H1 (cell line): ENCODE data around the gene LRRC4C. TPM values are rescaled to one million over a fixed set of nuclear protein-coding genes. Genes with fewer than 3 reads are reported as not detected.

ENCODE experiments used
- CTCF ChIA-PET: fragments of 300-600 bp; sonication (Branson Sonifier 250); formaldehyde crosslinking; loops from one replicate; lab custom pipeline; 2021; ENCODE audit not compliant: partially characterized antibody; lab: Charles Lee
- POLR2A ChIA-PET: fragments of 300-600 bp; sonication (Branson Sonifier 250); formaldehyde crosslinking; loops from one replicate; lab custom pipeline; 2021; ENCODE audit warnings: inconsistent platforms; ENCODE audit not compliant: partially characterized antibody; lab: Charles Lee
- DNase-seq, 2 experiments: peaks; one replicate each; pipeline versions ENCODE4 v3.0.0 to v3.0.0-alpha.2; 2010 to 2022; ENCODE audit warnings: low spot score in 2 of 2, low read depth in 1 of 2, mixed read lengths in 1 of 2
- FAIRE-seq: peaks from 2 replicates; lab custom pipeline; 2011; peaks lifted over from hg19 to GRCh38; lab: Jason Lieb, UNC
- H2AFZ ChIP-seq: 2 replicates; pipeline ENCODE4 v1.8.1; 2012; ENCODE audit warnings: low read length, inconsistent platforms
- H2AK5ac ChIP-seq: 2 replicates; pipeline ENCODE4 v1.6.1; 2013; ENCODE audit warnings: low read depth, low read length
- H2BK120ac ChIP-seq: replicated peaks from 2 replicates; pipeline ENCODE3; 2013; ENCODE audit warnings: low read depth, low read length, inconsistent platforms
- H2BK12ac ChIP-seq: 2 replicates; pipeline ENCODE4 v1.6.1; 2013; ENCODE audit warnings: low read depth, low read length
- H2BK15ac ChIP-seq: 2 replicates; pipeline ENCODE4 v1.6.1; 2013; ENCODE audit warnings: low read length
- H2BK20ac ChIP-seq: 2 replicates; pipeline ENCODE4 v1.6.1; 2013; ENCODE audit warnings: low read length
- H2BK5ac ChIP-seq: 2 replicates; pipeline ENCODE4 v1.6.1; 2013; ENCODE audit warnings: low read depth, low read length
- H3K14ac ChIP-seq: 2 replicates; pipeline ENCODE4 v1.6.1; 2013; ENCODE audit warnings: inconsistent platforms; ENCODE audit not compliant: insufficient read length
- H3K18ac ChIP-seq: 2 replicates; pipeline ENCODE4 v1.6.1; 2013; ENCODE audit warnings: low read length; ENCODE audit errors: extremely low read depth
- H3K23ac ChIP-seq: 2 replicates; pipeline ENCODE4 v1.6.1; 2013; ENCODE audit warnings: inconsistent platforms; ENCODE audit not compliant: insufficient read length
- H3K23me2 ChIP-seq: 2 replicates; pipeline ENCODE4 v1.6.1; 2013; ENCODE audit warnings: low read depth, low read length
- H3K27ac ChIP-seq: 2 replicates; pipeline ENCODE4 v1.6.1; 2011; ENCODE audit warnings: low read depth, low read length, inconsistent platforms
- H3K27me3 ChIP-seq, 4 experiments: replicated peaks in 1 of 4; 1 replicate in 1 of 4; 2 replicates in 3 of 4; pipeline versions ENCODE4 v1.6.1 to v1.8.1; 2011 to 2013; ENCODE audit warnings: low read length in 3 of 4, mild to moderate bottlenecking in 3 of 4, inconsistent platforms in 2 of 4, mixed read lengths in 2 of 4, moderate library complexity in 1 of 4; ENCODE audit not compliant: control insufficient read depth in 3 of 4, insufficient read depth in 3 of 4; ENCODE audit errors: extremely low read depth in 1 of 4
- H3K36me3 ChIP-seq, 4 experiments: 2 replicates each; pipeline versions ENCODE4 v1.6.1 to v1.8.1; 2011 to 2013; ENCODE audit warnings: mild to moderate bottlenecking in 4 of 4, low read length in 3 of 4, moderate library complexity in 2 of 4, control low read depth in 1 of 4, inconsistent platforms in 1 of 4; ENCODE audit not compliant: insufficient read depth in 4 of 4, control insufficient read depth in 2 of 4
- H3K4ac ChIP-seq: replicated peaks from 2 replicates; pipeline ENCODE3; 2013; ENCODE audit warnings: low read length, low read depth, mixed read lengths, inconsistent platforms; ENCODE audit not compliant: insufficient read length
- H3K4me1 ChIP-seq, 4 experiments: replicated peaks in 1 of 4; 1 replicate in 1 of 4; 2 replicates in 3 of 4; pipeline versions ENCODE4 v1.6.1 to v1.8.1; 2011 to 2013; ENCODE audit warnings: low read length in 3 of 4, inconsistent platforms in 2 of 4, mixed read lengths in 1 of 4; ENCODE audit not compliant: insufficient read depth in 4 of 4, control insufficient read depth in 3 of 4
- H3K4me2 ChIP-seq, 2 experiments: 2 replicates each; pipeline versions ENCODE4 v1.6.1 to v1.8.1; 2011 to 2013; ENCODE audit warnings: low read depth in 2 of 2, low read length in 2 of 2, control low read depth in 1 of 2, inconsistent platforms in 1 of 2, mild to moderate bottlenecking in 1 of 2; ENCODE audit not compliant: insufficient read depth in 1 of 2
- H3K4me3 ChIP-seq, 4 experiments: fragments of 200-600, 300-600 bp in 1 of 4; sonication (generic), shearing (Covaris generic), sonication (Bioruptor Twin) in 1 of 4; 2 replicates each; pipeline versions ENCODE4 v1.5.1 to v1.8.1; 2011 to 2016; ENCODE audit warnings: low read length in 4 of 4, low read depth in 3 of 4, control low read depth in 2 of 4, inconsistent platforms in 2 of 4, mild to moderate bottlenecking in 2 of 4, mixed read lengths in 1 of 4, moderate library complexity in 1 of 4; ENCODE audit not compliant: insufficient read depth in 2 of 4; ENCODE audit errors: extremely low read depth in 1 of 4
- H3K56ac ChIP-seq: replicated peaks from 2 replicates; pipeline ENCODE3; 2013; ENCODE audit warnings: low read depth, mild to moderate bottlenecking, mixed read lengths, low read length, inconsistent platforms; ENCODE audit not compliant: insufficient read length
- H3K79me1 ChIP-seq: 2 replicates; pipeline ENCODE4 v1.6.1; 2013; ENCODE audit warnings: low read depth, low read length, control low read depth
- H3K79me2 ChIP-seq, 2 experiments: 2 replicates each; pipeline versions ENCODE4 v1.6.1 to v1.8.1; 2012 to 2013; ENCODE audit warnings: low read length in 2 of 2, mild to moderate bottlenecking in 2 of 2, inconsistent platforms in 1 of 2; ENCODE audit not compliant: insufficient read depth in 2 of 2, control insufficient read depth in 1 of 2
- H3K9ac ChIP-seq, 4 experiments: replicated peaks in 1 of 4; 1 replicate in 1 of 4; 2 replicates in 3 of 4; pipeline versions ENCODE4 v1.6.1 to v1.8.1; 2011 to 2013; ENCODE audit warnings: low read depth in 3 of 4, low read length in 3 of 4, control low read depth in 2 of 4, mild to moderate bottlenecking in 2 of 4, moderate library complexity in 2 of 4, inconsistent platforms in 1 of 4; ENCODE audit errors: extremely low read depth in 1 of 4
- H3K9me3 ChIP-seq, 2 experiments: 2 replicates each; pipeline versions ENCODE4 v1.6.1 to v1.8.1; 2012 to 2013; ENCODE audit warnings: mild to moderate bottlenecking in 2 of 2, moderate library complexity in 2 of 2, control low read depth in 1 of 2, inconsistent platforms in 1 of 2, low read depth in 1 of 2, low read length in 1 of 2, mixed read lengths in 1 of 2; ENCODE audit not compliant: insufficient read depth in 2 of 2
- H4K20me1 ChIP-seq, 2 experiments: replicated peaks in 1 of 2; 2 replicates each; pipeline versions ENCODE3 to v1.8.1; 2011 to 2013; ENCODE audit warnings: inconsistent platforms in 2 of 2, low read length in 2 of 2, mild to moderate bottlenecking in 1 of 2; ENCODE audit not compliant: insufficient read depth in 2 of 2, control insufficient read depth in 1 of 2
- H4K5ac ChIP-seq: 2 replicates; pipeline ENCODE4 v1.6.1; 2013; ENCODE audit warnings: low read length, low read depth, mixed read lengths, inconsistent platforms; ENCODE audit not compliant: insufficient read length
- H4K8ac ChIP-seq: 2 replicates; pipeline ENCODE4 v1.8.0; 2013; ENCODE audit warnings: mild to moderate bottlenecking, moderate library complexity, low read length, inconsistent platforms; ENCODE audit not compliant: insufficient read depth; ENCODE audit errors: extremely low read depth
- H4K91ac ChIP-seq: replicated peaks from 2 replicates; pipeline ENCODE3; 2013; ENCODE audit warnings: low read length, mixed read lengths, inconsistent platforms; ENCODE audit not compliant: insufficient read length
- CBX5 ChIP-seq: fragments of 300-800, 300-1000 bp; sonication (generic); IDR thresholded peaks from 2 replicates; pipeline ENCODE4 v1.7.1; 2016; ENCODE audit warnings: antibody characterized with exemption, low read length, low read depth
- CTCF ChIP-seq, 3 experiments: IDR thresholded peaks; 1 replicate in 2 of 3; 2 replicates in 1 of 3; pipeline versions ENCODE4 v1.5.1 to v1.6.1; 2011; ENCODE audit warnings: low read length in 3 of 3, mild to moderate bottlenecking in 3 of 3, inconsistent platforms in 2 of 3, low read depth in 1 of 3, moderate library complexity in 1 of 3; ENCODE audit not compliant: insufficient read depth in 1 of 3; ENCODE audit errors: control extremely low read depth in 1 of 3
- EGR1 ChIP-seq: IDR thresholded peaks from 2 replicates; pipeline ENCODE4 v1.6.1; 2011; ENCODE audit warnings: low read depth, low read length, borderline replicate concordance
- EP300 ChIP-seq, 2 experiments: IDR thresholded peaks; 1 replicate in 1 of 2; 2 replicates in 1 of 2; pipeline ENCODE4 v1.6.1; 2011 to 2012; ENCODE audit warnings: low read depth in 2 of 2, low read length in 2 of 2, mild to moderate bottlenecking in 2 of 2, borderline replicate concordance in 1 of 2, inconsistent platforms in 1 of 2, moderate library complexity in 1 of 2
- FOSL1 ChIP-seq: IDR thresholded peaks from 2 replicates; pipeline ENCODE4 v1.6.1; 2011; ENCODE audit warnings: mild to moderate bottlenecking, low read depth, low read length, moderate library complexity; ENCODE audit not compliant: insufficient read depth
- HDAC2 ChIP-seq, 2 experiments: fragments of 300-600 bp in 1 of 2; sonication (generic) in 1 of 2; IDR thresholded peaks; 2 replicates each; pipeline ENCODE4 v1.6.1; 2011 to 2012; ENCODE audit warnings: low read depth in 2 of 2, low read length in 2 of 2, mild to moderate bottlenecking in 2 of 2, moderate library complexity in 2 of 2, borderline replicate concordance in 1 of 2, inconsistent platforms in 1 of 2
- HDAC6 ChIP-seq: IDR thresholded peaks from one replicate; pipeline ENCODE4 v1.7.1; 2012; ENCODE audit warnings: low read depth, mild to moderate bottlenecking, inconsistent platforms, low read length, moderate library complexity
- JUND ChIP-seq: IDR thresholded peaks from 2 replicates; pipeline ENCODE4 v1.6.1; 2011; ENCODE audit warnings: mild to moderate bottlenecking, improper control_type of control experiment, low read length
- KDM1A ChIP-seq: fragments of 200-600, 300-600 bp; sonication (generic); IDR thresholded peaks from 2 replicates; pipeline ENCODE4 v1.7.1; 2016; ENCODE audit warnings: mild to moderate bottlenecking, low read length, borderline replicate concordance
- KDM4A ChIP-seq: IDR thresholded peaks from one replicate; pipeline ENCODE4 v1.7.1; 2012; ENCODE audit warnings: low read depth, mild to moderate bottlenecking, moderate library complexity, low read length, inconsistent platforms; ENCODE audit not compliant: severe bottlenecking
- SP4 ChIP-seq: IDR thresholded peaks from 2 replicates; pipeline ENCODE4 v1.6.1; 2012; ENCODE audit warnings: low read length, inconsistent platforms
- YY1 ChIP-seq: IDR thresholded peaks from 2 replicates; pipeline ENCODE4 v1.6.1; 2011; ENCODE audit warnings: low read depth, mild to moderate bottlenecking, low read length
- WGBS, 2 experiments: shearing (Covaris generic) in 1 of 2; methylation state at CpG; one replicate each; pipeline versions ENCODE4 v1.1.6 to v1.1.7; 2013 to 2015; ENCODE audit warnings: low lambda C conversion rate in 2 of 2, mixed read lengths in 2 of 2, inconsistent platforms in 1 of 2, low coverage in 1 of 2, missing lambda C conversion rate in 1 of 2; ENCODE audit not compliant: insufficient replicate concordance in 2 of 2, insufficient coverage in 1 of 2, insufficient read length in 1 of 2; ENCODE audit errors: extremely low coverage in 1 of 2, missing lambda C conversion rate in 1 of 2; 5-methylcytosine and 5-hydroxymethylcytosine counted together
- polyA plus RNA-seq, 7 experiments: library from polyadenylated mRNA; depleted of rRNA in 3 of 7; stranded (reverse) in 5 of 7; unstranded in 2 of 7; fragments of >200 nt in 5 of 7; fragments of 200-250 nt in 2 of 7; gene quantifications; 1 replicate in 5 of 7; 2 replicates in 1 of 7; 4 replicates in 1 of 7; pipeline versions ENCODE4 v1.2.1 to v1.2.3, GENCODE V29; 2011 to 2013; ENCODE audit warnings: missing spikeins in 2 of 7, mixed read lengths in 2 of 7
- total RNA-seq: library from RNA; stranded (reverse); fragmentation: NEBNext Ultra II Directional; extraction: Animal tissue kit (Norgen Biotek cat#: 25700); gene quantifications from 2 replicates; pipeline ENCODE4 v1.2.1, GENCODE V29; 2021

Gene LRRC4C
- total and polyA plus RNA-seq, 2 of the 8 experiments (the other 6 are each of a cell fraction or from before 2014, with no cell fraction given) = 0.23 to 2.2 TPM

GRCh38 chr11:40444151-40444550 lies 1015.3 kb downstream of the LRRC4C start:
- WGBS, 2 experiments = 95% methylated on average over 1 of the region's 1 CpG; no CpG with 5 or more reads in 1 of the 2 experiments
- H2BK12ac ChIP-seq = no peak overlapping the region
- no peak overlapping the region for H3K9ac ChIP-seq
- H4K20me1 ChIP-seq = no peaks in the 10 kb centered on the region
- H3K23ac ChIP-seq = no peak overlapping the region
- no peaks in the 10 kb centered on the region for H3K27me3 ChIP-seq
- no peak overlapping the region for H2AFZ ChIP-seq
- no peak overlapping the region for H3K14ac ChIP-seq
- H4K8ac ChIP-seq = no peak overlapping the region
- peaks cover 23 to 24% of the 10 kb centered on the region in 2 experiments; a peak in 3 of 4 replicates for H3K9me3 ChIP-seq
- H3K27ac ChIP-seq = no peak overlapping the region
- H2AK5ac ChIP-seq = no peak overlapping the region
- H4K91ac ChIP-seq = no peak overlapping the region
- no peak overlapping the region for H2BK5ac ChIP-seq
- peaks cover 0 to 2% (median 0%) of the 10 kb centered on the region in 4 experiments; a peak in 1 of 7 replicates for H3K4me1 ChIP-seq
- H3K79me1 ChIP-seq = no peaks in the 10 kb centered on the region
- ChIA-PET POLR2A (no interaction called here), CTCF (no interaction called here)
- no peak overlapping the region for H3K56ac ChIP-seq
- H2BK120ac ChIP-seq = no peak overlapping the region
- H3K79me2 ChIP-seq = no peaks in the 10 kb centered on the region
- FAIRE-seq (no peak), DNase-seq (no peak)
- H3K4me2 ChIP-seq = no peak overlapping the region
- no peak overlapping the region for H3K4me3 ChIP-seq
- H2BK20ac ChIP-seq = no peak overlapping the region
- H3K23me2 ChIP-seq = no peaks in the 10 kb centered on the region
- H3K4ac ChIP-seq = no peak overlapping the region
- no peaks in the 10 kb centered on the region; a peak in 1 of 8 replicates for H3K36me3 ChIP-seq
- no peak overlapping the region for H3K18ac ChIP-seq
- H2BK15ac ChIP-seq = no peak overlapping the region
- H4K5ac ChIP-seq = no peak overlapping the region
- no peak for TF ChIP-seq CTCF (IDR thresholded peaks at IDR 0.05; ENCODE audit: control extremely low read depth in 1 of 3, insufficient read depth in 1 of 3, low read depth in 1 of 3, low read length in 3 of 3)
- TF ChIP-seq EGR1 = no peak
- no peak for TF ChIP-seq HDAC6
- TF ChIP-seq SP4 = no peak
- no peak for TF ChIP-seq JUND
- no peak for TF ChIP-seq KDM1A
- no peak for TF ChIP-seq EP300 (IDR thresholded peaks at IDR 0.05; ENCODE audit: borderline replicate concordance in 1 of 2, low read depth in 2 of 2, low read length in 2 of 2)
- no peak for TF ChIP-seq CBX5
- no peak for TF ChIP-seq KDM4A
- TF ChIP-seq FOSL1 = no peak
- TF ChIP-seq HDAC2 (IDR thresholded peaks at IDR 0.05; ENCODE audit: borderline replicate concordance in 1 of 2, low read depth in 2 of 2, low read length in 2 of 2) = no peak
- no peak for TF ChIP-seq YY1
